Hair follicle dermal papilla cell (primary cell): Measurements from ENCODE around the gene CDKN1C. TPM values are rescaled to one million over a fixed set of nuclear protein-coding genes. Genes with fewer than 3 reads are reported as not detected.

ENCODE experiments used
- small RNA-seq: library from RNA; depleted of rRNA; stranded (forward); fragments of <200 nt; gene quantifications from one replicate; pipeline ENCODE3, GENCODE V24; 2012
- total RNA-seq: library from RNA; depleted of rRNA; stranded (reverse); fragments of >200 nt; gene quantifications from 2 replicates; pipeline ENCODE4 v1.2.3, GENCODE V29; 2012

CDKN1C gene
- 12.4 and 14.8 TPM in 2 replicates for total RNA-seq

DNA sequence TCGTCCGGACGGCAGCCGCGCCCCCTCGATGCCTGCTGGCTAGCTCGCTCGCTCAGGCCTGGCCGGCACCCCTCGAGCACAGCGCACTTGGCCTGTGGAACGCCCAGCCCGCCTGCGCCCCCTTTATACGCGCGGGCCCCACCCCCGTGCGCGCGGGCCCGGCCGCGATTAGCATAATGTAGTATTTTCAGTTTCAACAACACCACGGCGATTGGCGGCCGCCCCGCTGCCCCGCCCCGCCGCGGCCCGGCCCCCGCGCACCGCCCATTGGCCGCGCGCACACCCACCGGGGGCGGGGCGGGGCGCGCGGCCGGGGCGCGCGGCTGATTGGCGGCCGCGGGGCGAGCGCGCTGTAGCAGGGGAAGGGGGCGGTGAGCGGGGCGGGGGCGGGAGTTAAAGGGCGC, at the start of gene CDKN1C:
CDKN1C (minus strand) TSS at position 98 of the 404 bp plus-strand sequence. CDS start 319 bp downstream, outside the sequence.

DNA sequence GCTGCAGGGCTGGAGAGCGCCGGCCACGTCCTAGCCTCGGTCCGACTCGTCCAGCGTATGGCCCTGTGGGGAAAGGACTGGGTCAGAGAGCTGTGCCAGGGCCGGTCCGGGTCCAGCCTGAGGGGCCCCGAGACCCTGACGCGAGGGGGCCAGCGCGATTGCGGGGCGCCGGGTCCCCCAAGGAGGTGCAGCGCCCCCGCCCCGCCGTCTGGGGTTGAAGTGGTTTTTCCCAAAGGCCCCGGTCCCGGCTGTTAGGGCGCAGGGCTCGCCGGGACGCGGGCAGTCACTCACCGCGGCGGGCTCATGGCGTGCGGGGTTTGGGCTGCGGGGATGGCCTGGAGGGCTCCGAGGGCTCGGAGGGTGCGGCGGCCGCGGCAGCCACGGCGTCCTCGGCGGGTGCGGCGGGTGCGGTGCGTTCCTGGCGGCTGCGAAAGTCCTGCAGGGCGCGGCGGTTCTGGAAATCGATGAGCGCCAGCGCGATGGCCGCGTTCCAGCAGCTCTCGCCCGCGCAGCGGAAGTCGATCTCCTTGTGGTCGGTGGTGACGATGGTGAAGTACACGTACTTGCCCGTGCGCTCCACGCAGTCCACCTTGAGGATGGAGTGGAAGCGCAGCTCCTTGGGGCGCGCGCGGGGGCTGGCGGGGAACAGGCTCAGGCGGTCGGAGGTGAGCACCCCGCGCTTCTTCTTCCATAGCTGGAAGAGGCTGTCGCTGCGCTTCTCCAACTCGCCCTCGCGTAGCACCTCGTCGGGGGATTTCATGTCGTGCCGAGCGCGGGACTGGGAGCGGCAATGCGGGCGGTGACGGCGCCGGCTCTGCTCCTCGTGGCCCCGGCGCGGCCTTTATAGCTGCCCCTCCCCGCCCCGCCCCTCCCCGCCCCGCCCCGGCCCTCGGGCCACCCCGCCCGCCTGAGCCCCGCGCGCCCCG, 43.3 kb upstream of the CDKN1C start, which contains the start of gene PHLDA2:
PHLDA2 (minus strand) TSS at position 816 of the 926 bp plus-strand sequence; CDS start at position 760, 56 bp downstream.

Small RNA genes lying within 50 kb of the gene (small RNA-seq; reads per million reads assigned to genes)
- gene AC013791.1, result not detected

Other genes with a start within 250 kb of the CDKN1C start
- 8.1 and 11.8 TPM in 2 replicates for gene KCNQ1OT1, start 185.8 kb downstream of the CDKN1C start, total RNA-seq
- gene PHLDA2, start 43.6 kb upstream of the CDKN1C start, total RNA-seq, result 3.4 and 4.5 TPM in 2 replicates
- gene NAP1L4, start 106.6 kb upstream of the CDKN1C start, total RNA-seq, result 70.4 and 74.2 TPM in 2 replicates
- gene CARS1, start 171.6 kb upstream of the CDKN1C start, total RNA-seq, result 121 and 125 TPM in 2 replicates